Thymus (tissue), 11 donors: ENCODE measurements around the gene PTS. TPM values are rescaled to one million over a fixed set of nuclear protein-coding genes. Genes with fewer than 3 reads are reported as not detected.

Source experiments
- DNase-seq, 9 donors: peaks; one replicate each; pipeline ENCODE4 v3.0.0-alpha.2; 2013; ENCODE audit warnings: low spot score in 9 of 9, low read depth in 6 of 9, missing footprints in 1 of 9
- H3K27ac ChIP-seq, 2 donors: one replicate each; pipeline ENCODE4 v1.5.1; 2013; ENCODE audit warnings: control low read depth in 1 of 2, low read depth in 1 of 2, low read length in 1 of 2, mild to moderate bottlenecking in 1 of 2, moderate library complexity in 1 of 2
- H3K27me3 ChIP-seq, 2 donors: one replicate each; pipeline ENCODE4 v1.5.1; 2013; ENCODE audit warnings: low read length in 1 of 2; ENCODE audit not compliant: control insufficient read depth in 2 of 2, insufficient read depth in 1 of 2
- H3K36me3 ChIP-seq, 2 donors: one replicate each; pipeline ENCODE4 v1.5.1; 2013; ENCODE audit warnings: low read length in 1 of 2, mild to moderate bottlenecking in 1 of 2, moderate library complexity in 1 of 2; ENCODE audit not compliant: control insufficient read depth in 2 of 2, insufficient read depth in 2 of 2
- H3K4me1 ChIP-seq, 2 donors: one replicate each; pipeline ENCODE4 v1.5.1; 2013; ENCODE audit warnings: low read length in 2 of 2; ENCODE audit not compliant: control insufficient read depth in 2 of 2, insufficient read depth in 2 of 2
- H3K4me3 ChIP-seq, 2 donors: one replicate each; pipeline ENCODE4 v1.5.1; 2013; ENCODE audit warnings: low read length in 2 of 2, control low read depth in 1 of 2, mild to moderate bottlenecking in 1 of 2
- H3K9me3 ChIP-seq, 2 donors: one replicate each; pipeline ENCODE4 v1.5.1; 2013; ENCODE audit warnings: low read length in 1 of 2, mild to moderate bottlenecking in 1 of 2; ENCODE audit not compliant: control insufficient read depth in 2 of 2, insufficient read depth in 1 of 2
- WGBS: extraction: QIAGEN DNeasy Blood & Tissue Kit; methylation state at CpG from one replicate; pipeline ENCODE4 v1.1.7; 2013; 5-methylcytosine and 5-hydroxymethylcytosine counted together
- polyA plus RNA-seq: library from polyadenylated mRNA; stranded (reverse); fragments of 200-250 nt; gene quantifications from one replicate; pipeline ENCODE4 v1.2.3, GENCODE V29; 2013
- total RNA-seq: library from RNA; stranded (reverse); fragments of 120-200 nt; gene quantifications from one replicate; pipeline ENCODE4 v1.2.4, GENCODE V29; 2013
- donor health status: healthy.

Gene PTS
- total and polyA plus RNA-seq, 2 donors, result 18.7 to 42.4 TPM

DNA sequence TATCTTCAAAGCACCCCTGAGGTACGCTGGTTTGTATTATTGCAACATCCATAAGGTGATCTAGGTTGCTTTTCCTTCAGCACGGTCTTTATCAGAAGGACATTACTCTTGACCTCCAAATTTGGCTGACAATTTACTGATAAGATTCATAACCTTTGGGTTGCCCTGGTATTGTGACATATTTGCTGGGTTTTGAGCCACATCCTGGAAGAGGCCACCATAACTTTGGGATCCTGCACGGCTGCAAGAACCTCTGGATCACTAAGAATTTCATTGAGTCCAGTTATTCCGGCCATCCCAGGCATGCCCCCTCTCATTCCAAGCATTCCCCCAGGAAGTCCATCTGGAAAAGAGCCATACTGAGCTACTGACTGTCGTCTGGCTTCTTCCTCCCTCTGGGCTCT lies 41.0 kb downstream of the PTS start:
- Histone ChIP-seq H3K27me3 (no peaks in the 10 kb centered on the region), H3K4me1 (no peaks in the 10 kb centered on the region), H3K4me3 (no peak overlapping the region), H3K36me3 (no peaks in the 10 kb centered on the region), H3K9me3 (no peaks in the 10 kb centered on the region), H3K27ac (no peak overlapping the region)
- WGBS, result 91% methylated on average over 5 of the region's 5 CpGs
- no peak for DNase-seq

DNA sequence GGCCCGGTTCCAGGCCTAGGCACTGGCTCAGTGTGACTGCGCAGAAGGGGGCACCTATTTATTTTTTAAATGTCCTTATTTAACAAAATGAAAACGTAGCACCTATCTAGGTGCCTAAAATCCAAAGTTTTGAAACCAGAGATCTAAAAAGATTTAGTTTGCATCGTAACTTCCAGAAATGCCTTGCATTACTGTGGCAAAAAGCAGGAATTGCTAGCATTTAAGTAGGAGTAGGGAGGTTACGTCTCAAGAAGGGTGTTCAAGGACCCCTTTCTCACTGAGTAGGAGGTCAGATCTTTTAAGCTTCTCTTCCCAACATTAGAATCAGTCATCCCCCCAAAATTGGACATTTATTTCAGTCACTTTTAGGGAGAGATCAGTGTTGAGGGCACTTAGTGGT lies 42.2 kb downstream of the PTS start:
- Histone ChIP-seq H3K4me3 (no peak overlapping the region), H3K36me3 (no peaks in the 10 kb centered on the region), H3K4me1 (no peaks in the 10 kb centered on the region), H3K9me3 (no peaks in the 10 kb centered on the region), H3K27me3 (no peaks in the 10 kb centered on the region), H3K27ac (no peak overlapping the region)
- whole genome bisulfite sequencing, result 79% methylated on average over 5 of the region's 5 CpGs
- no peak for DNase-seq

DNA sequence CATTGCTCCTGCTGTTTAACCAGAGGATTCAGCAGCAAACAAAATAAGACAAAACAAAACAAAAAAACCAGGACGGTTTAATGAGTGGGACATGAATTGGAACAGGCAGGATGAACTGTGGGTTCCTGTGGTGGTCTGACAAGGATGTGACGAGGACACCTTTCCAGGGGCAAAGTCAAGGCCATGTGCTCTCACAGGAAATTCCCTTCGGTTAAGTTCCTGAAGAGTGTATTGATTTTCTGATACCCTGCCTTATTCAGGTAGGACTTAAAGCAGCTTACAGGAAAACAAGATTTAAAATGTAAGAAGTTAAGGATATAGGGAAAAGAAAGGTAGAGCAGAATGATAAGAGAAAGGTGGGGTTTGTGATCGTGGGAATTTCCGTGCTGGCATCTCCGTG lies 42.9 kb downstream of the PTS start:
- DNase-seq, result no peak
- H3K4me3 ChIP-seq, result no peak overlapping the region
- no peaks in the 10 kb centered on the region for H3K9me3 ChIP-seq
- 77% methylated on average over 6 of the region's 6 CpGs for WGBS
- H3K27me3 ChIP-seq, result no peaks in the 10 kb centered on the region
- no peaks in the 10 kb centered on the region for H3K36me3 ChIP-seq
- H3K27ac ChIP-seq, result no peak overlapping the region
- H3K4me1 ChIP-seq, result no peaks in the 10 kb centered on the region

DNA sequence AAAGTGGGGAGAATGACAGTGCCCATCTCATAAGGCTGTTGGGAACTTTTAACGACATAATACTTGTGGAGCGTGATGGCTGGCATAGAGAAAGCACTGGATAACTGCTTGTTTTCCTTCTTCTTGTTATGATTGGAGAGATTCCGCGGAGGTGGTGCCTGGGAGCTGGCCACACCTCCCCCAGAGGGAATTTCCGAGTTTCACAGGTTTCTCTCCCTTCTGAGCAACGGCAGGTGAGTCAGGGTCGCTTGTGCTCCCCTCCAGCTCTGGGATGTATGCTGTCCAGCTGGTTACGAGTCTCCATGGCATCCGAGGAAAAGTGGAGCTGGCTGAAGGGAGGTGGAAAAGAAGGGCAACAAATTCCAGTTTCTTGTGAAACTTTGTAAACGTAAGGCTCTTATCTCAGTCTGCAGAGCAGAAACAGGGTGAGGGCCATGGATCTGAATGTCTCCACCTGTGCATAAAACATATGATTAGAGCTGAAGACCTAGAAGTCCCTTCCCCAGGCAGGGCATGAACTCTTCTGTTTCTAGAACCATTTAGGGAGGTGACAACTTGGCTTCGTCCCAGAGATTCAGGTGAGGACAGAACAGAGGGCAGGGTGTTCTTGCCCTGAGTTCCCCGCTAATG lies 44.4 kb downstream of the PTS start:
- H3K27me3 ChIP-seq, result no peaks in the 10 kb centered on the region
- no peaks in the 10 kb centered on the region for H3K4me1 ChIP-seq
- H3K27ac ChIP-seq, result no peak overlapping the region
- 84% methylated on average over 12 of the region's 12 CpGs for WGBS
- DNase-seq, result no peak
- H3K4me3 ChIP-seq, result no peak overlapping the region
- no peaks in the 10 kb centered on the region for H3K36me3 ChIP-seq
- no peaks in the 10 kb centered on the region for H3K9me3 ChIP-seq

DNA sequence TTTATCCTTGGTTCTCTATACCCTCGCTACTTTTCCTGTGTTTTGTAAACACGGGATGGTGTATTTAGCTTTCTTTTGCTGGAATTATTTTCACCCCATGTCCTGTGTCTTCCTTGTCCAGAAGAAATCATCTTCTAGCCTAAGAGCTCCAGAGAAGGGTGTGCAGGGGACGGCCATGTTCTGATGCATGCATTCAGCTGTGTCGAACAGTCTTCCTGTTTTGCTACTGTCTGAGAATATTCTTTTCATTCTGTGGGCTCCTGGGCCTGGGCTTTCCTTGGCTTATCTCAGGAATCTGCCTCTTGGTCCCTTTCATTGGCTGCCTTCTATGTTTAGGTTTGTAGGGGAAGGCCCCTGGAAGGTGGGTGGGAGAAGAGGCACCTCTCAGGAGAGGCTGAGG lies 45.0 kb downstream of the PTS start:
- DNase-seq, result no peak
- Histone ChIP-seq H3K4me3 (no peak overlapping the region), H3K27me3 (no peaks in the 10 kb centered on the region), H3K4me1 (no peaks in the 10 kb centered on the region), H3K9me3 (no peaks in the 10 kb centered on the region), H3K36me3 (no peaks in the 10 kb centered on the region), H3K27ac (no peak overlapping the region)
- WGBS, result 98% methylated on average over 4 of the region's 4 CpGs

DNA sequence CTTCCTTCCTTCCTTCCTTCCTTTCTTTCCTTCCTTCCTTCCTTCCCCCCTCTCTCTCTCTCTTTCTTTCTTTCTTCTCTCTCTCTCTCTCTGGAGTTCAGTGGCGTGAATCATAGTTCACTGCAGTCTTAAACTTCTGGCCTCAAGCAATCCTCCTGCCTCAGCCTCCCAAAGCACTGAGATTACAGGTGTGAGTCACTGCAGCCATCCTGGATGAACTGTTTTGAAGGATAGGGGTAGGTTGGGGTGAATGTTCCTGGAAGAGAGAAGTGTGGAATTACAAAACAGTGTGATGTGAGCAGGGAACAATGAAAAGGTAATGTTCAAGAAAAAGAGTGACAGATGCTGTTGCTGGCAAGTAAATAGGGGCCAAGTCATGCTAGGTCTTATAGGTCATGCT lies 46.8 kb downstream of the PTS start:
- 92% methylated on average over 1 of the region's 1 CpG for WGBS

DNA sequence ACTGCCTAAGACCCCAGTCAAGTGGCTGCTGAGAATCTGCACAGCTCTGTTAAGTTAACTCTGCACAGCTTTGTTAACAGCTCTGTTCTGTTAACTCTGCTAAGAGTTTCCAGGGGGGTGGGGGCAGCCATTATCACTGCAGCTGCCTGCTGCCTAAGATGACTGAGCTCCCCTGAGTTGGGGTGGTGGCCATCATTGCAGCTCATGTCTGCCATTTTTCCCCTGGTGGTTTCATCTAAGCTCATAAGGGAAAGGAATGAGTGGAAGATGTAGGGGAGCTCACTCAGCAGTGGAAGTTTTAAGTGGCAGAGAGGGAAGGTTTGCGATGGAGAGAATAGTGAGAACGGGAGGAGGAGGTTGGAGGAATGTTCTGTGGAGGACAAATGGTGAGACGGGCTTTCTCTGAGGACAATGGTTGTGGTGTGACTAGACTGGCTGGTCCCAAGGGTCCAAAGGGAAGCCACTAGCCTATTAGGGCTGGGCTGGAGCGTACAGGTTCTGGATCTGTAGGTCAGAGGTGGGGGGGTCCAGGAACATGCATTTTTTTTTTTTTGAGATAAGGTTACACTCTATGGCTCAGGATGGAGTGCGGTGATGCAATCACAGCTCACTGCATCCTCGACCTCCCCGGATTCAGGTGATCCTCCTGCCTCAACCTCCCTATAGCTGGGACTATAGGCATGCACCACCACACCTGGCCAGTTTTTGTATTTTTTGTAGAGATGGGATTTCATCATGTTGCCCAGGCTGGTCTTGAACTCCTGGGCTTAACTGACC lies 48.0 kb downstream of the PTS start:
- Histone ChIP-seq H3K27me3 (no peaks in the 10 kb centered on the region), H3K4me1 (no peaks in the 10 kb centered on the region), H3K36me3 (no peaks in the 10 kb centered on the region), H3K9me3 (no peaks in the 10 kb centered on the region), H3K27ac (no peak overlapping the region), H3K4me3 (no peak overlapping the region)
- no peak for DNase-seq
- WGBS, result 99% methylated on average over 7 of the region's 7 CpGs

More for the DNA sequence above, 46.8 kb downstream of the PTS start:
- no peak for DNase-seq
- H3K36me3 ChIP-seq, result no peaks in the 10 kb centered on the region
- no peak overlapping the region for H3K27ac ChIP-seq
- H3K27me3 ChIP-seq, result no peaks in the 10 kb centered on the region
- H3K4me3 ChIP-seq, result no peak overlapping the region
- no peaks in the 10 kb centered on the region for H3K4me1 ChIP-seq
- no peaks in the 10 kb centered on the region for H3K9me3 ChIP-seq

DNA sequence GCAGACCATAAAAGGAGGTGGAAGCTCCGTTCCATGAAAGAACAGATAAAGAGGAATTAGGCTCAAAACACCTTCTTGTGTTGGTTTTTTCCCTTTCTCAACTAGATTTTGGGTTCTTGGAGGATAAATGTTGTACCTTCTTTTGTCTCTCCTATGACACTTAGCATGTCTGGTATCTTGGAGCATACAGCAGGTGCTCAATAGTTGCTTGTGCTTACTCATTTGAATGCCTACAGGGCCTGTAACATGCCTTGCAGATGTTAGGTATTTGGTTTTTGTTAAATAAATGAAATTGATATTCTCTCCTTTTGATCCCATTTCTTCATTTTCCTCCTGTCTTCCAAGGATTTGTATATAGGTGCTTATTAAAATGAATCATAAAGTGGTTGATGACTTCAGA lies 50.8 kb downstream of the PTS start:
- no peak for DNase-seq
- H3K36me3 ChIP-seq, result no peaks in the 10 kb centered on the region
- peaks cover 0 to 10% of the 10 kb centered on the region in 2 donors for H3K4me1 ChIP-seq
- H3K4me3 ChIP-seq, result no peak overlapping the region
- H3K27me3 ChIP-seq, result no peaks in the 10 kb centered on the region
- 11% methylated on average over 1 of the region's 1 CpG for WGBS
- H3K9me3 ChIP-seq, result no peaks in the 10 kb centered on the region
- no peak overlapping the region for H3K27ac ChIP-seq

DNA sequence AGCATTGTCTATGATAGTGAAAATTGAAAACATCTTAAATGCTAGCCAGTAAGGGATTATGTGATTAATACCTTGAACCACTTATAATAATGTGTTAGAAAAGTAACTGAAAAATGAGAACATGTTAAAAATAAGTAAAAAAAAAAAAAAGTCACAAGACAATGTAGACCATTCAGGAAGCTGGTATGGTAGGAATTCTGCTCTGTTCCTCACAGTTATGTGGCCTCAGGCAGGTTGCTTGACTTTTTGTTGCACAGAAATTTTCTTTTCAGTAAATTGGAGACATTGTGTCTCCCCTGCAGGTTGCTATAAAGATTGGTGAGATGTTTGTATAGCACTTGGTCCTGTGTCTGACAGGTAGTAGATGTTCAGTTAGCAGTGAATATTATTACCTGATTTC lies 51.7 kb downstream of the PTS start:
- Histone ChIP-seq H3K4me3 (no peak overlapping the region), H3K9me3 (no peaks in the 10 kb centered on the region), H3K27me3 (no peaks in the 10 kb centered on the region), H3K4me1 (peaks cover 0 to 10% of the 10 kb centered on the region in 2 donors), H3K36me3 (no peaks in the 10 kb centered on the region), H3K27ac (no peak overlapping the region)
- DNase-seq, result no peak
